NCI-H2227 treated with DMSO at 0.1 percent for 48 hours (cell line): ENCODE measurements around the gene NF2.

Experiments used
- DNase-seq: peaks from one replicate; lab custom pipeline; 2025; lab: John Stamatoyannopoulos, UW

NF2 gene

DNA sequence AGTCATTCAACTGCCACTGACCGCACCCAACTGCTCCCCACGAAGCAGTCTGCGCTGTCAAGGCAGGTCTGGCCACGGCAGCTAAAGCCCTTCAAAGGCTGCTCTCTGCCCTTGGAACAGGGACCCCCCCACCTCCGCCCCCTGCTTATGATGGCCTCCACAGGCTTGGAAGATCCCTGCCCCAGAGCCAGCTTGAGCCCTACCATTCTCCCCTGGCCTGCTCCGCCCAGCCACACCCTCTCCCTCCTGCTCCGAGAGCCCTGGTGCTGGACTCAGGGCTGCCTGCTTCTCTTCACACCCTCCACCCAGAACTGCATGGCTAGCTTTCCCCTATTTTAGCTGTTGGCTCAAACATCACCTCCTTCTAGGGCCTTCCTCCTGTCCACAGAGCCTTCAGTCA is 144.4 kb downstream of the NF2 start:
- DNase-seq, result no peak
